HCEC 1CT (cell line): Measurements from ENCODE around the gene MRPL11.

ENCODE experiments used
- DNase-seq: peaks from one replicate; pipeline ENCODE4 v3.0.0-alpha.2; 2017

Gene MRPL11

DNA sequence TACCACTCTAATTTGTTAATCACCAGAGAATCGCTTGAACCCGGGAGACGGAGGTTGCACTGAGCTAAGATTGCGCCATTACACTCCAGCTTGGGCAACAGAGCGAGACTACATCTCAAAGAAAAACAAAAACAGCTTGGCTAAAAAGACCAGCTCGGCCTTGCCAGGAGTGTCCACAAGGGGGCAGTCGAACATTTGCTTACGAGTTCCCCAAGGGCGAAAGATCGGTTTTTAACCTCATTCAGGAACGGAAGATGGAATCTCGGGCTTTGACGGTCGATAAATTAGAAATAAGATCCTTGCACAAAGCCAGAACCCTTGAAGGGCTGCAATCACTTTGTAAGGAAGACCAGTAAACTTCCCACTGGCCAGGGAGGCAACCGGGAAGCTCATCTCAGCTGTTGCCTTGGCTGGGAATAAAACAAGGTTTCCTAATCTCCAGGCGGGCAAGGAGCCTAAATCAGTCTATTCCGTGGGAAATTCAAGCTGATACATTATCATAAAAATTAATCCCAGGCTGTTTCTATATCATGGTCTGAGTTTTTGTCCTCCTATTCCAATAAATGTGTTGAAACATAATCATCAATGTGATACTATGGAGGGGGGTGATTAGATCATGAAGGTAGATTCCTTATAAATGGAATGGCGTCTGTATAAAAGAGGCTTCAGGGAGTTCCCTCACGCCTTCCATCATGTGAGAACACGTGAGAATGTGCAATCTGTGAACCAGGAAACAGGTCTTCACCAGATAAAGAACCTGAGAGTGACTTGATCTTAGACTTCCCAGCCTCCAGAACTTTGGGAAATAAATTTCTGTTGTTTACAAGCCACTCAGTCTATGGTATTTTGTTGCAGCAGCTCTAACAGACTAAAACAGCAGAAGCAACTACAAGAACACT, 52.2 kb downstream of the MRPL11 start:
- peak; percentile 68 for DNase-seq
